ENCODE measurements around the gene OVOL2. TPM values are rescaled to one million over a fixed set of nuclear protein-coding genes. Genes with fewer than 3 reads are reported as not detected.

Gene OVOL2
- total RNA-seq, 1 donor from 2014 or later: 0.62 TPM

- no peak for DNase-seq
Measured at GRCh38 chr20:17976305-17976704, 81.4 kb downstream of the OVOL2 start.

Small RNA genes lying within 50 kb of the gene (small RNA-seq; reads per million reads assigned to genes)
- not detected for gene RNU7-137P

Other genes starting within 250 kb of the OVOL2 start
- gene SNX5, start 89.1 kb downstream of the OVOL2 start, total RNA-seq: 60.4 TPM
- gene MGME1, start 88.9 kb downstream of the OVOL2 start, total RNA-seq: 8.4 TPM
- gene KAT14, start 79.9 kb upstream of the OVOL2 start, total RNA-seq: 32.9 TPM
- gene PET117, start 79.9 kb upstream of the OVOL2 start, total RNA-seq: 12.9 TPM
- gene ZNF133, start 230.6 kb upstream of the OVOL2 start, total RNA-seq: 35.4 TPM

Data from occipital lobe (tissue), 3 donors.